SU-DHL-6 (cell line): ENCODE measurements around the gene MRPS25.

Source experiments
- H2AFZ ChIP-seq: fragments of 200-600 bp; sonication (generic); 2 replicates; pipeline ENCODE4 v1.6.1; 2014; ENCODE audit warnings: low read depth, mild to moderate bottlenecking, moderate library complexity, mixed read lengths, antibody characterized with exemption, low read length; ENCODE audit not compliant: severe bottlenecking
- H3F3A ChIP-seq: fragments of 200-600 bp; shearing (Covaris generic); 2 replicates; pipeline ENCODE4 v1.6.0; 2016; ENCODE audit warnings: antibody characterized with exemption, mild to moderate bottlenecking; ENCODE audit not compliant: insufficient read depth
- H3K27ac ChIP-seq: fragments of 200-600 bp; sonication (generic); 2 replicates; pipeline ENCODE4 v1.5.1; 2016; ENCODE audit warnings: low read depth, mild to moderate bottlenecking, low read length, moderate library complexity, mixed read lengths
- H3K27me3 ChIP-seq: fragments of 200-600 bp; sonication (generic), shearing (Covaris generic); 2 replicates; pipeline ENCODE4 v1.6.0; 2014; ENCODE audit warnings: mild to moderate bottlenecking, low read length
- H3K36me3 ChIP-seq: fragments of 200-600 bp; sonication (generic); 2 replicates; pipeline ENCODE4 v1.6.1; 2014; ENCODE audit warnings: mild to moderate bottlenecking, low read length, mixed read lengths
- H3K4me2 ChIP-seq: fragments of 300-600, 200-600 bp; shearing (Covaris generic), sonication (generic); 2 replicates; pipeline ENCODE4 v1.6.0; 2014; ENCODE audit warnings: low read length, low read depth, mild to moderate bottlenecking; ENCODE audit not compliant: poor library complexity, severe bottlenecking
- H3K4me3 ChIP-seq: fragments of 200-600 bp; sonication (generic); 2 replicates; pipeline ENCODE4 v1.5.1; 2014; ENCODE audit warnings: antibody characterized with exemption, low read length, mild to moderate bottlenecking, mixed read lengths; ENCODE audit not compliant: insufficient read depth, poor library complexity, severe bottlenecking
- H3K79me2 ChIP-seq: fragments of 200-600 bp; sonication (generic); 2 replicates; pipeline ENCODE4 v1.6.1; 2014; ENCODE audit warnings: mild to moderate bottlenecking, low read length, moderate library complexity; ENCODE audit not compliant: insufficient read depth
- H3K9ac ChIP-seq: fragments of 200-600 bp; sonication (generic); 2 replicates; pipeline ENCODE4 v1.7.0; 2014; ENCODE audit warnings: mild to moderate bottlenecking, low read length
- H3K9me2 ChIP-seq: fragments of 200-600 bp; sonication (generic); replicated peaks from 2 replicates; pipeline ENCODE4 v1.6.1; 2014; ENCODE audit warnings: low read length; ENCODE audit not compliant: insufficient read depth
- H3K9me3 ChIP-seq: fragments of 200-600 bp; sonication (generic); 2 replicates; pipeline ENCODE4 v1.6.1; 2014; ENCODE audit warnings: low read length, mixed read lengths; ENCODE audit not compliant: insufficient read depth
- H4K20me1 ChIP-seq: fragments of 200-600 bp; sonication (generic); 2 replicates; pipeline ENCODE4 v1.6.1; 2014; ENCODE audit warnings: low read depth, mild to moderate bottlenecking, antibody characterized with exemption, low read length, moderate library complexity, mixed read lengths
- EZH2phosphoT487 ChIP-seq: fragments of 200-600 bp; sonication (generic), shearing (Covaris generic); conservative IDR thresholded peaks from 2 replicates; pipeline ENCODE4 v1.6.1; 2018; ENCODE audit warnings: mild to moderate bottlenecking, antibody characterized with exemption, low read length, moderate library complexity, mixed read lengths
- TF ChIP-seq, protein P1 (sequence below): fragments of 200-600 bp; sonication (generic); IDR thresholded peaks from one replicate; pipeline ENCODE4 v1.5.1; 2017; ENCODE audit warnings: antibody characterized with exemption, mild to moderate bottlenecking, low read length, moderate library complexity; ENCODE audit not compliant: insufficient read depth, poor library complexity, severe bottlenecking

Gene MRPS25

DNA sequence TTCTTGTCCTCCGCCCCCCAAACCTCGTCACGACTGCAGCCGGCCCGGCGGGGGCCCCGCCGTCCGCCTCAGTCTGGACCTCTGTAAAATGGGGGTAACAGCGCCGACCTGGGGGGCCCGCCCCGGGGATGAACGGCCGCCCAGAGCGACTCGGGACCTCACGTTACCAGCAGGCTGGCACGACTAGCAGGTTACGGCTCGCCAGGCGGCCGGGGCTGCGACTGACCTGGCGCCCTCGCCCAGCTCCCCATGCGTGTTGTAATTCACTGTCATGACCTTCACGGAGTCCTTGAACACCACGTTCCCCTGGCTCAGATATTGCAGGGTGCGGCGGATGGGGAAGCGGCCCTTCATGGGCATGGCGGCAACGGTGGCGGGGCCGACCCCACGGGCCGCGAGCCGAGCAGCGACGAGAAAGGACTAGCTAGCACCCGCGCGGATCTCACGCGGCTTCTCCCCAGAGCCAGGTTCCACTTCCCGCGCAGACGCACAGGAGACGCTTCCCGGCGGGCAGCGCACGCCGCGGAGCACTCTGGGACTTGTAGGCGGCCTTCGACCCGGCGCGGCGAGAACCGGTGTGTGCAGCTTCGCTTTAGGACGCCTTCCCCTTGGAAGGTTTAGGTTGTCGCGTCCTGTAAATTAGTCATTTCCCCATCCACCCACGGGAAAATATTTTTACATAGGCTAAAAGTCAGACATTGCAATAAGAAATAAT lies at the start of gene MRPS25:
Gene MRPS25, minus strand, starts transcription at position 481 of the 715 bp plus-strand sequence. Its CDS starts 121 bp downstream, at position 360.
- Histone ChIP-seq H4K20me1 (no peaks in the 10 kb centered on the region; the same call in 1 of the 2 replicates), H3F3A (0 out of 2 replicates have a peak, but pooled peaks cover 5% of the 10 kb centered on the region)

DNA sequence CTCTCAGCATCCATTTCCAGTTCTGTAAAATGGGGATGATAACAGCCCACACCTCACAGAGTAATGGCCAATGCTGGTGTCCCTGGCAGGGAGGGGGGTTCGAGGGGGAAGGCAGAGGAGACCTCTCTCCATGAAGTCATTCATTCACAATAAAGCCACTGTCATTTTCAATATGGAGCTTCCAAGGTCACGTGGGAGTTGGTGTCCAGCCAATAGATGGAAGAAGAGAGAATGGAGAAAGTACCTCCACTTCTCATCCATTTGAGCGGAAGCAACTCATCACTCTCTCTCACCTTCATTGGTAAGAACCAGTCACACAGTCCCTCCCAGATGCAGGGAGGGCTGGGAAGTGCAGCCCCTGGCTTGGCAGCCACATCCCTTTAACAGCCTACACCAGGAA lies 48.8 kb upstream of the MRPS25 start:
- H3K27ac ChIP-seq: no peak overlapping the region
- H3K4me3 ChIP-seq: no peak overlapping the region
- H3K27me3 ChIP-seq: no peaks in the 10 kb centered on the region
- H3K9me3 ChIP-seq: no peaks in the 10 kb centered on the region
- TF ChIP-seq, protein P1, sequence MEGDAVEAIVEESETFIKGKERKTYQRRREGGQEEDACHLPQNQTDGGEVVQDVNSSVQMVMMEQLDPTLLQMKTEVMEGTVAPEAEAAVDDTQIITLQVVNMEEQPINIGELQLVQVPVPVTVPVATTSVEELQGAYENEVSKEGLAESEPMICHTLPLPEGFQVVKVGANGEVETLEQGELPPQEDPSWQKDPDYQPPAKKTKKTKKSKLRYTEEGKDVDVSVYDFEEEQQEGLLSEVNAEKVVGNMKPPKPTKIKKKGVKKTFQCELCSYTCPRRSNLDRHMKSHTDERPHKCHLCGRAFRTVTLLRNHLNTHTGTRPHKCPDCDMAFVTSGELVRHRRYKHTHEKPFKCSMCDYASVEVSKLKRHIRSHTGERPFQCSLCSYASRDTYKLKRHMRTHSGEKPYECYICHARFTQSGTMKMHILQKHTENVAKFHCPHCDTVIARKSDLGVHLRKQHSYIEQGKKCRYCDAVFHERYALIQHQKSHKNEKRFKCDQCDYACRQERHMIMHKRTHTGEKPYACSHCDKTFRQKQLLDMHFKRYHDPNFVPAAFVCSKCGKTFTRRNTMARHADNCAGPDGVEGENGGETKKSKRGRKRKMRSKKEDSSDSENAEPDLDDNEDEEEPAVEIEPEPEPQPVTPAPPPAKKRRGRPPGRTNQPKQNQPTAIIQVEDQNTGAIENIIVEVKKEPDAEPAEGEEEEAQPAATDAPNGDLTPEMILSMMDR: no peak
- TF ChIP-seq EZH2phosphoT487: no peak
- H2AFZ ChIP-seq: no peak overlapping the region
- H3K9ac ChIP-seq: no peak overlapping the region
- no peaks in the 10 kb centered on the region for H3K36me3 ChIP-seq
- no peaks in the 10 kb centered on the region for H3K79me2 ChIP-seq
- no peak overlapping the region for H3K4me2 ChIP-seq
- no peaks in the 10 kb centered on the region for H4K20me1 ChIP-seq
- H3K9me2 ChIP-seq: no peaks in the 10 kb centered on the region
- no peaks in the 10 kb centered on the region for H3F3A ChIP-seq

More for the DNA sequence above, at the start of gene MRPS25:
- Histone ChIP-seq H3K27me3 (no peaks in the 10 kb centered on the region), H3K9ac (peak within 1 kb of the TSS; percentile 100), H3K9me3 (no peaks in the 10 kb centered on the region), H3K27ac (peak within 1 kb of the TSS; percentile 64), H2AFZ (peak within 1 kb of the TSS; percentile 85), H3K79me2 (peaks cover 32% of the 10 kb centered on the region), H3K4me2 (peak within 1 kb of the TSS; percentile 66), H3K36me3 (no peaks in the 10 kb centered on the region), H3K9me2 (no peaks in the 10 kb centered on the region), H3K4me3 (peak within 1 kb of the TSS; percentile 99)
- no peak for TF ChIP-seq EZH2phosphoT487
- TF ChIP-seq, protein P1: no peak

DNA sequence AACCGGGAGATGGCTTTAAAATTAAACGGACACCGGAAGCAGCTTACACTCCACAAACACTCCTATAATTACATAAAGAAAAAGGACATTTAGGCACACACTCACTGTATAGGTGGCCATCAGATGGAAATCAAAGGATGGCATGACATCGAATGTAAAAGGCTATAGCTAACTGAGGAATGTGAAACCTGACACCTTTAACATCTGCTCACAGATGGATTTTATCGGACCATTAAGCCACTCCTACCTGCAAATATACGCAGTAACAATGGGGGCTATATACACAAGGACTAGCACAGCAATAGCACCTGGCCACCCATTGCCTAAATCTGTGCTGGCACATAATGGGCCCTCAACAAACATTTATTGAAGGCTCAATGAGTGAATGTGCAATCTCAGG lies 48.4 kb upstream of the MRPS25 start:
- no peaks in the 10 kb centered on the region for H4K20me1 ChIP-seq
- H3K9me3 ChIP-seq: no peaks in the 10 kb centered on the region
- H3K27ac ChIP-seq: no peak overlapping the region
- H2AFZ ChIP-seq: no peak overlapping the region
- H3K79me2 ChIP-seq: no peaks in the 10 kb centered on the region
- H3K4me2 ChIP-seq: no peak overlapping the region
- H3K27me3 ChIP-seq: no peaks in the 10 kb centered on the region
- no peak overlapping the region for H3K4me3 ChIP-seq
- no peaks in the 10 kb centered on the region for H3K36me3 ChIP-seq
- no peaks in the 10 kb centered on the region for H3K9me2 ChIP-seq
- no peaks in the 10 kb centered on the region for H3F3A ChIP-seq
- TF ChIP-seq, protein P1: no peak
- no peak for TF ChIP-seq EZH2phosphoT487
- no peak overlapping the region for H3K9ac ChIP-seq
